Skin epidermis (tissue), 12 donors: ENCODE measurements around the gene PHLDB2.

ENCODE experiments used
- H3K27ac ChIP-seq, 21 experiments: fragments of 200-600 bp; sonication (generic) in 11 of 21; one replicate each; pipeline ENCODE4 v1.5.0; 2020; ENCODE audit warnings: mild to moderate bottlenecking in 3 of 21, inconsistent platforms in 2 of 21, moderate library complexity in 2 of 21
- H3K4me3 ChIP-seq, 7 experiments: fragments of 200-600 bp; sonication (generic) in 2 of 7; one replicate each; pipeline ENCODE4 v1.5.0; 2020; ENCODE audit warnings: inconsistent platforms in 2 of 7, mild to moderate bottlenecking in 2 of 7, moderate library complexity in 1 of 7

The PHLDB2 gene

GRCh38 chr3:111948786-111949185, 89.7 kb downstream of the PHLDB2 start:
- Histone ChIP-seq H3K4me3 (no peak overlapping the region), H3K27ac (no peak overlapping the region)

DNA sequence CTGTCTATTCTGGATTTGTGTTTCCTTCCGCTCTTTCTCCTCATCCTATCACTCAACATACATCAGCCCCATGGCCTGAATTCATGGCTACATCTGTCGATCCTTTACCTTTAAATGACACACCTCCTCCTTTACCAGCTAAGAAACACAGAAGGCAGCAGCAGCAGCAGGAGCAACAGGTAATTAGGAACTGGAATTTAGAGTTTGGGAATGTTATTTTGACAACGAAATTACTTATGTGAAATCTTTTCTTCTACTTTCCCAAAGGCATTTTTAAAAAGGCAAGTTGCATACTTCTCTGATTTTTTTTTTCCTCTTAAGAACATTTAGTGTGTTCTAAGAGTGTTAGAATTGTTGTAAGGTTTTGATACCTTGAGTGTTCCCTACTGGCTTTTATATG, 90.6 kb downstream of the PHLDB2 start:
- Histone ChIP-seq H3K27ac (no peak overlapping the region), H3K4me3 (no peak overlapping the region)

GRCh38 chr3:111951032-111951431, 92.0 kb downstream of the PHLDB2 start:
- Histone ChIP-seq H3K4me3 (no peak overlapping the region), H3K27ac (no peak overlapping the region)

DNA sequence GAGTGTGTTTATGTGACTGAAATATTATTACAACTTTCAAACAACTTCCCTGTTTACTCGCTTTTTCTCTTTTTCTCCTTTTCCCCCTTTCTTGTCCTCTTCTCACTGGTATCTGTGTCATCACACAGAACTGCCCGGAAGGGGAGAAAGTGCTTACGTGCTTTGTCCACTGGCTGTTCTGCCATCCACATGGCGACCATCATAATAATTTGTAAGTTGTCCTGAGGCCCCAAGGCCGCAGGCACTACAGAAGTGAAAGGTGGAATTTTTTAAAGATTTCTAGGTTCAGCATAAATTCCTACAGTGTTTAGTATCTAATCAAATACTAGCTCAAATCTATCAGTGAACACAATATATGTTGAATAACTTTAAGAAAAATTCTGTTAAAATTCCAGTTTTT, 93.0 kb downstream of the PHLDB2 start:
- Histone ChIP-seq H3K4me3 (no peak overlapping the region), H3K27ac (no peak overlapping the region)

- Histone ChIP-seq H3K4me3 (no peak overlapping the region), H3K27ac (no peak overlapping the region)
Observed at GRCh38 chr3:111952866-111953450, 93.9 kb downstream of the PHLDB2 start.

- Histone ChIP-seq H3K4me3 (no peak overlapping the region), H3K27ac (peak overlapping the region in 1 of 21 experiments; percentile 20)
Observed at GRCh38 chr3:111954228-111954990, 95.3 kb downstream of the PHLDB2 start.

DNA sequence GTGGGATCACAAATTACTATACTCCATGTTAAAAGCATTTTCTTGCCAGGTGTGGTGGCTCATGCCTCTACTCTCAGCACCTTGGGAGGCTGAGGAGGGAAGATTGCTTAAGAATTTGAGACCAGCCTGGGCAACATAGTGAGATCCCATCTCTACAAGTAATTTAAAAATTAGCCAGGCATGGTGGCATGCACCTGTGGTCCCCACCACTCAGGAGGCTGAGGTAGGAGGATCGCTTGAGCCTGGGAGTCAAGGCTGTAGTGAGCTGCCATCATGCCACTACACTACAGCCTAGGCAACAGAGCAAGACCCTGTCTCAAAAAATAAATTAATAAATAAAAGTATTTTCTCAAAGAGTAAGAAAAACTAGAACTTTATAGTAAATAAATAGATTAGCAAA, 96.8 kb downstream of the PHLDB2 start:
- Histone ChIP-seq H3K4me3 (no peak overlapping the region), H3K27ac (peak overlapping the region in 2 of 21 experiments; percentile 36 to 51)

GRCh38 chr3:111956449-111956848, 97.4 kb downstream of the PHLDB2 start:
- Histone ChIP-seq H3K27ac (peak overlapping the region in 2 of 21 experiments; percentile 36 to 51), H3K4me3 (no peak overlapping the region)

DNA sequence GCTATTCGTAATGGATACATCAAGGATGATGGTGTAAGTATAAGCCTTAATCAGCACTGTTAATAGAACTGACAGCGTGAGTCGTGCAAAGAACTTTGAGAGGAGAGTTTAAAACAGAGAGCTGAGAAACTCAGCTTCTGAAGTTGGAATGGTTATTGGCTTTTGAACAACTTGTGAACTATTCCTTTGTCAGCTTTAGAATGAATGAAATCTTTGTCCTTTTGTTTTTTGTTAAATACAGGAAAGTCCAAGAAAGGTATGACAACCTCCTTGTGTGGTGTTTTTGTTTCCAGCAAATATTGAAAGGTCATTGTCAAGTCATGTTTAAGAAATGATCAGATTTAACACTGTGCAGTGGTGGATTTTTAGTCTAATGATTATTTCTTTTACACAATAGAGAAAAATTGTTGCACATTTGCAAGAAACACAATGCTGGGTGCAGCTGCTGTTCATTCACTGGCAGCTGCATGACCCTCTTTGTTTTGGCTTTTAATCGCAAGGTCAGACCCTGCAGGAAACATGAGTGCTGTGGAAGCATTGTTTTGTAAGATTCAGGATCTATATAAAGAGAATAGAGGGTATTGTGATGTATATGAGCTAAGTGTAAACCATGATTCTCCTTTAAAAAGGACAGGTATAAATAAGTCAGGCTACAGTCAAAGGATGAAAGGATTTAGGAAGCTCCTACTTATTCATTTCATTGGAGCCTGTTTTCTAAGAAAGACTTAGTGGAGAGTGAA, 98.1 kb downstream of the PHLDB2 start:
- Histone ChIP-seq H3K4me3 (no peak overlapping the region), H3K27ac (no peak overlapping the region)

- Histone ChIP-seq H3K4me3 (no peak overlapping the region), H3K27ac (peak overlapping the region in 4 of 21 experiments; percentile 2 to 54 (median 40))
Observed at GRCh38 chr3:111961461-111962164, 102.5 kb downstream of the PHLDB2 start.

GRCh38 chr3:111963424-111963823, 104.4 kb downstream of the PHLDB2 start:
- peak overlapping the region in 2 of 21 experiments; percentile 48 to 53 for H3K27ac ChIP-seq

GRCh38 chr3:111965484-111965883, 106.4 kb downstream of the PHLDB2 start:
- Histone ChIP-seq H3K27ac (no peak overlapping the region), H3K4me3 (no peak overlapping the region)

More at GRCh38 chr3:111963424-111963823, 104.4 kb downstream of the PHLDB2 start:
- H3K4me3 ChIP-seq = no peak overlapping the region

- no peak overlapping the region for H3K4me3 ChIP-seq
- H3K27ac ChIP-seq = peak overlapping the region in 7 of 21 experiments; percentile 5 to 49 (median 16)
Observed at GRCh38 chr3:111967068-111967467, 108.0 kb downstream of the PHLDB2 start.

- Histone ChIP-seq H3K4me3 (no peak overlapping the region), H3K27ac (peak overlapping the region in 6 of 21 experiments; percentile 5 to 35 (median 13))
Observed at GRCh38 chr3:111967651-111968274, 108.7 kb downstream of the PHLDB2 start.

DNA sequence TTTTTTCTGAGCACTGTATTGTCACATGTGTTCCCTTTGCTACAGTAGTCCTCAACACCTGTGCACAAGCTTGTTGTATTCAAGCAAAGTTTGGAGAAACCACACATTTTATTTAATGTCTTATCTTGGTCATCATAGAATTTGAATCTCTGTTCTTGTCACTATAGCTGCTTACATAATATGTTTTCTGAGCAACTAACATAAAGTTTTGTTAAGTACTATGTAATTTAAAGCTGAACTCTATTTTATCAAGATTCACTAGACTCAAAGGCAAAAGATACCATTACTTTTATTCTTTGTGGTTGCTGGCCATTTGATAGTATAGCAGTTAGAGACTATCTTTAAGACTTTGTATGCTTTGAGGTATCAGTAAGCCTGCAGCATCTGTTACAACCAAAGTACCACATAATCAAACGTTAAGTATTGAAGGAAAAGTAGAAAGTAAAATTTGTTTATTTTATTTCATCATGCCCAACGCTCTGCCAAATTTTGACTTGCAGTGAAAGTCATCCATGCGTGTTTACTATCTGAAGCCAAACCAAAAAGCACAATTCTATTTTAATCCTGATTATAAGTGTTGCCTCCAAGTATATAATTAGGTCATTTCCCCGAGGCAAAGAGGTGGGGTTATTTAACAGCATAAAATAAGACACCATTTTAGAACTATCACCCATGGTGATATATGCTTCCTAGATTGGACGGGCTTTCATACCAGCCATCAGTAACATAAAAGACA, 109.4 kb downstream of the PHLDB2 start:
- Histone ChIP-seq H3K4me3 (no peak overlapping the region), H3K27ac (peak overlapping the region in 1 of 21 experiments; percentile 10)

GRCh38 chr3:111970376-111970775, 111.3 kb downstream of the PHLDB2 start:
- Histone ChIP-seq H3K27ac (no peak overlapping the region), H3K4me3 (no peak overlapping the region)

DNA sequence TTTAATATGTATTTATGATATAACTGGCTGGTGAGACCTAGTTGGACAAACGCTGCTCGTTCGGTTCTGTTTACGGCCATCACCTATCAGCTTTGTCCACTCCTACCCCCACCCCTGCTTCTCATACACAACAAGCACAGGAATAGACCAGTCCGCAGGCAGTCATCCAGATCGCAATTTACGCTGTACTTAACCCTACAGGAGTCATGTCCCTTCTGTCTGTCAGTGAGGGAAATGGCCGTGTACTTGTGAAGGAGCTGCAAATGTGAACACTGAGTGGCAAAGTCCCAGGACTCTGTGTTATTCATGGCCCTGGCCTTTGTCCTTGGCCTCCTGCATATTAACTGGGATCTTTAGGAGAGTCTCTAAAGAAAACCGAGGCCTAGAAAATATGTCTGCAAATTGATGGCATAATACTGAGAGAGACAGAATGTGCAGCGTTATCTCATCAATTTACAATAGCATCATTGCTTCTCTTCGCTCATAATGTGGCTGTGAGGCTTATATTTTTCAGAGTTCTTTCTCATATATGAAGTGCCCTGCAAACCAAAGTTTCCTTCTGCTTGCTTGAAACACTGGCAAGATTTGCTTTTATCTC, 112.6 kb downstream of the PHLDB2 start:
- H3K4me3 ChIP-seq = no peak overlapping the region
- H3K27ac ChIP-seq = no peak overlapping the region

DNA sequence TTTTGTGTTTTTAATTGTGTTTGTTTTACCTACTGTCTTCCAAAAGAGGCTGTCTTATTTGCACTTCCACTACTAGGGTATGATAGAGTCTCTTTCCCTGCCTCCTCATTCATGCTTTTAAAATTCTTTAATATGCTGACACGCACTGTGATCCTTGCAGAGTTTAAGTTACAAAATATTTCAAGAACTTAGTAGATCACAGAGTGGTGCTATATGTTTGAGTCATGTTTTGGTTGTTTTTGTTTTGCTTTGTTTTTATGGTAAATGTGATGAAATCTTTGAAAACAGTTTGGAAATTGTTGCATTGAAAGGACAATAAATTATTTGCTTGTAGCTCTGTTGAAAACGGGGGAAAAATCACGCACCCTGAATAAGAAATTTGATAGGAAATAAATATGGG, 113.8 kb downstream of the PHLDB2 start:
- no peak overlapping the region for H3K4me3 ChIP-seq
- no peak overlapping the region for H3K27ac ChIP-seq

DNA sequence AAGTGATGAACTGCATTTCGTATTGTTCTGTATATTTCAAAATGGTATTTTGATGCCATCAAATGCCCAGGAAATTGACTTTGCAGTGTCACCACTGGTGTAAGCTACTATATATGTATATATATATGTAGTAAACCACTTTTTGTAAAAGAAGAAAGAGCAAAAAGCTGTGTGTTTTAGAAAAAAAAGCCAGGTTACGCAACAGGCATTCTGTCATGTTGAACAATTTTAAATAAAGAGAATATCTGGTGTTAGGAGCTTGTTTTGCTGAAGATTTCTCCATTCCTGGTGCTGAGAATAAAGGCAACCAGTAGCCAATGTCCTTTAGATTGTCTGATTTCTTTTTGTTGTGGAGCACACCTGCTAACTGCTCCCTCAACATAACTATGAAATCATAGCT, 116.1 kb downstream of the PHLDB2 start:
- H3K27ac ChIP-seq = no peak overlapping the region

More for the DNA sequence above, 116.1 kb downstream of the PHLDB2 start:
- no peak overlapping the region for H3K4me3 ChIP-seq
